ENCODE measurements around the gene ITPR1. TPM values are rescaled to one million over a fixed set of nuclear protein-coding genes. Genes with fewer than 3 reads are reported as not detected.

Gene ITPR1
- total RNA-seq, 4 donors from 2014 or later, result 210 to 261 (median 232) TPM

DNA sequence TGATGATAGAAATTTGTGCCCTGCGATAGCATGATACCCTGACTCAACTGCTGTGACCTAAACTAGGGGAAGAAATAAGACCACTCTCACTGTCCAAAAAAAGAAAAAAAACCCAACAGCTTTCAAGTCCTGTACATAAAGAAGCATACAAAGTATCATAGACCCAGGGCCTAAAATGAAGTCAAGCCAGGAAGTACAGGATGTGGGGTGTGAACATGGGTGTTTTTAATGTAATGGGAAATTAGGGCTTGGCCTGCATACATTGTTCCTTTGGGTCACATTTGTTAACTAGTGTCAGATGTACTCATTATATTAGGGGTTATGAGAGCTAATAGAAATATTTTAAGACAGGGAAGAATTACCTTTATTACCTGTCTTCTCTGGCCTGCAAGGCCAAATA, 285.6 kb downstream of the ITPR1 start:
- no peak for DNase-seq
- H3K4me1 ChIP-seq, result no peaks in the 10 kb centered on the region
- intact Hi-C loops (cut with DNase I), result no loop called here
- H3K9me3 ChIP-seq, result no peaks in the 10 kb centered on the region
- H3K4me3 ChIP-seq (replicated peaks in 1 of 3), result no peak overlapping the region
- no peak for TF ChIP-seq POLR2A (IDR thresholded peaks at IDR 0.05)
- TF ChIP-seq, protein P1, sequence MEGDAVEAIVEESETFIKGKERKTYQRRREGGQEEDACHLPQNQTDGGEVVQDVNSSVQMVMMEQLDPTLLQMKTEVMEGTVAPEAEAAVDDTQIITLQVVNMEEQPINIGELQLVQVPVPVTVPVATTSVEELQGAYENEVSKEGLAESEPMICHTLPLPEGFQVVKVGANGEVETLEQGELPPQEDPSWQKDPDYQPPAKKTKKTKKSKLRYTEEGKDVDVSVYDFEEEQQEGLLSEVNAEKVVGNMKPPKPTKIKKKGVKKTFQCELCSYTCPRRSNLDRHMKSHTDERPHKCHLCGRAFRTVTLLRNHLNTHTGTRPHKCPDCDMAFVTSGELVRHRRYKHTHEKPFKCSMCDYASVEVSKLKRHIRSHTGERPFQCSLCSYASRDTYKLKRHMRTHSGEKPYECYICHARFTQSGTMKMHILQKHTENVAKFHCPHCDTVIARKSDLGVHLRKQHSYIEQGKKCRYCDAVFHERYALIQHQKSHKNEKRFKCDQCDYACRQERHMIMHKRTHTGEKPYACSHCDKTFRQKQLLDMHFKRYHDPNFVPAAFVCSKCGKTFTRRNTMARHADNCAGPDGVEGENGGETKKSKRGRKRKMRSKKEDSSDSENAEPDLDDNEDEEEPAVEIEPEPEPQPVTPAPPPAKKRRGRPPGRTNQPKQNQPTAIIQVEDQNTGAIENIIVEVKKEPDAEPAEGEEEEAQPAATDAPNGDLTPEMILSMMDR (IDR thresholded peaks at IDR 0.05), result no peak
- no peaks in the 10 kb centered on the region for H3K27me3 ChIP-seq
- H3K36me3 ChIP-seq, result peaks cover 8 to 13% of the 10 kb centered on the region in 2 donors
- no peak overlapping the region for H3K27ac ChIP-seq
- WGBS, 2 donors, result 100% methylated on average over 1 of the region's 1 CpG

DNA sequence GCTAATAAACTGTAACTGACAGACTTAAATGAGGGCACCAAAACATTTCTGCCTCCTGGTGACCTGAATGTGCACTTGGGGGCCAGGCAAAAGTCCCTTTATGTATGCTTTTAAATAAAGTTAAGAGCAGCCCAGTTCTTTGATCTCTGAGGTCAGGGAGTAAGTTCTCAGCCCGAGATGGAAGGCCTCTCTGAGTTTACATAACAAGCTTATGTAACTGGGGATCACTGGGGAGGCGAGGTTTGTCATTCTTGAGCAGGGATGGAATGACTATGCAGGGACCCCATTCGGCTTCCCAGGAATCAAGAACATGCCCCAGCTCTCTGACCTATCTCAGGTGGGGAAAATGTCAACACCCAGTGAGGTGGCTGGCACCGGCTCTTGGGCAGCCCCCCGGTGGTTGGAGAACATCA, 287.4 kb downstream of the ITPR1 start:
- H3K27me3 ChIP-seq, result no peaks in the 10 kb centered on the region
- peaks cover 14 to 18% of the 10 kb centered on the region in 2 donors for H3K36me3 ChIP-seq
- no peak for DNase-seq
- no peaks in the 10 kb centered on the region for H3K9me3 ChIP-seq
- 82 to 86% methylated on average over 5 of the region's 5 CpGs for WGBS, 2 donors
- H3K27ac ChIP-seq, result no peak overlapping the region
- TF ChIP-seq POLR2A (IDR thresholded peaks at IDR 0.05), result no peak
- TF ChIP-seq, protein P1 (IDR thresholded peaks at IDR 0.05), result no peak
- intact Hi-C loops (cut with DNase I), result no loop called here
- no peak overlapping the region for H3K4me3 ChIP-seq (replicated peaks in 1 of 3)
- no peaks in the 10 kb centered on the region for H3K4me1 ChIP-seq

GRCh38 chr3:4782095-4782494, 288.9 kb downstream of the ITPR1 start:
- H3K4me1 ChIP-seq, result no peaks in the 10 kb centered on the region
- TF ChIP-seq, protein P1 (IDR thresholded peaks at IDR 0.05), result no peak
- TF ChIP-seq POLR2A (IDR thresholded peaks at IDR 0.05), result no peak
- H3K36me3 ChIP-seq, result peaks cover 14 to 18% of the 10 kb centered on the region in 2 donors
- DNase-seq, result no peak
- H3K9me3 ChIP-seq, result no peaks in the 10 kb centered on the region
- no peak overlapping the region for H3K4me3 ChIP-seq (replicated peaks in 1 of 3)
- H3K27me3 ChIP-seq, result no peaks in the 10 kb centered on the region
- 90 to 95% methylated on average over 3 of the region's 3 CpGs for WGBS, 2 donors
- intact Hi-C loops (cut with DNase I), result no loop called here
- no peak overlapping the region for H3K27ac ChIP-seq

DNA sequence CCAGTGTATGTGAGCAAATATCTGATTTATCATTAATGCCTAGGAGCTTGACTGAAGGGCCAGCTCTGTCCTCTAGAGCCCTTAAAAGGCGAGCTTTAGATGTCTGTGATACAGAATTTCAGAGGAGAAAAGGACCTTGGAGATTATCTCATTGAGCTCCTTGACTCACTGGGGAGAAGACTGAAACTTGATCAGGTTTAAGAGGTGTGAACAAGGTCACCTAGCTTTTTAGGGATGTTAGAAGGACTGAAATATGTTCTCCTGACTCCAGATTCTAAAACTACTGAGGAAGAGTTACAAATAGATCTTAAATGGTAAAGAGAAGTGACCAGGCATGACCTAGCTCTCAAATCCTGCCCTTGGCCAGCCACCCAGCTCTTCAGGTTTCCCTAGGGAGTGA, 292.4 kb downstream of the ITPR1 start:
- intact Hi-C loops (cut with DNase I), result no loop called here
- Histone ChIP-seq H3K4me1 (no peaks in the 10 kb centered on the region), H3K27ac (no peak overlapping the region), H3K4me3 (replicated peaks in 1 of 3) (no peak overlapping the region), H3K27me3 (no peaks in the 10 kb centered on the region), H3K36me3 (peaks cover 26 to 31% of the 10 kb centered on the region in 2 donors), H3K9me3 (no peaks in the 10 kb centered on the region)
- TF ChIP-seq, protein P1 (IDR thresholded peaks at IDR 0.05), result no peak
- no peak for TF ChIP-seq POLR2A (IDR thresholded peaks at IDR 0.05)
- WGBS, 2 donors, result 95 to 100% methylated on average over 1 of the region's 1 CpG
- no peak for DNase-seq

- Histone ChIP-seq H3K27me3 (no peaks in the 10 kb centered on the region), H3K4me3 (replicated peaks in 1 of 3) (no peak overlapping the region), H3K36me3 (peaks cover 32 to 40% of the 10 kb centered on the region in 2 donors), H3K9me3 (no peaks in the 10 kb centered on the region), H3K27ac (no peak overlapping the region), H3K4me1 (no peaks in the 10 kb centered on the region)
- WGBS, 2 donors, result 95 to 100% methylated on average over 3 of the region's 3 CpGs
- intact Hi-C loops (cut with DNase I), result no loop called here
- TF ChIP-seq, protein P1 (IDR thresholded peaks at IDR 0.05), result no peak
- no peak for TF ChIP-seq POLR2A (IDR thresholded peaks at IDR 0.05)
- no peak for DNase-seq
Measured at GRCh38 chr3:4786431-4786830, 293.3 kb downstream of the ITPR1 start.

Data from thyroid gland (tissue), 4 donors.